Testis (tissue), 3 donors: ENCODE measurements around the gene MOSPD3. TPM values are rescaled to one million over a fixed set of nuclear protein-coding genes. Genes with fewer than 3 reads are reported as not detected.

ENCODE experiments used
- DNase-seq: peaks from one replicate; pipeline ENCODE4 v3.0.0-alpha.2; 2019
- H3K27ac ChIP-seq, 2 donors: fragments of 200-600 bp; sonication (generic); one replicate each; pipeline ENCODE4 v1.5.1; 2019
- H3K27me3 ChIP-seq: fragments of 200-600 bp; sonication (generic); one replicate; pipeline ENCODE4 v1.5.1; 2019
- H3K36me3 ChIP-seq: fragments of 200-600 bp; sonication (generic); one replicate; pipeline ENCODE4 v1.5.1; 2017; ENCODE audit warnings: low read depth; ENCODE audit errors: missing control alignments
- H3K4me1 ChIP-seq: fragments of 200-600 bp; sonication (generic); one replicate; pipeline ENCODE4 v1.5.1; 2019
- H3K4me3 ChIP-seq, 2 donors: fragments of 200-600 bp; sonication (generic); one replicate each; pipeline ENCODE4 v1.5.1; 2017 to 2019
- H3K9me3 ChIP-seq: fragments of 200-600 bp; sonication (generic); one replicate; pipeline ENCODE4 v1.5.1; 2017
- POLR2A ChIP-seq: fragments of 450-650 bp; IDR thresholded peaks from one replicate; pipeline ENCODE4 v1.6.1; 2017; ENCODE audit warnings: antibody characterized with exemption, mild to moderate bottlenecking, moderate library complexity
- WGBS, 2 donors: methylation state at CpG; one replicate each; pipeline ENCODE4 v1.1.5; 2018; 5-methylcytosine and 5-hydroxymethylcytosine counted together
- intact Hi-C: fragments of 100-400 bp; cut with DNase I; formaldehyde crosslinking; loops from one replicate; pipeline ENCODE4 v1.15.1; 2023; ENCODE audit warnings: low total_unique reads
- polyA plus RNA-seq: library from polyadenylated mRNA; stranded (reverse); fragments of 350-450 nt; fragmentation: Illumina TruSeq; extraction: RNeasy Lipid Tissue Mini Kit (QIAGEN cat#74804); gene quantifications from one replicate; pipeline ENCODE4 v1.2.3, GENCODE V29; 2014; ENCODE audit warnings: low read depth, low replicate concordance; ENCODE audit not compliant: insufficient read depth
- total RNA-seq, 2 donors: library from RNA; depleted of rRNA; stranded (reverse); fragments of >200 nt; gene quantifications; one replicate each; pipeline ENCODE4 v1.2.3, GENCODE V29; 2016
- TF ChIP-seq, protein P1 (sequence below), 3 experiments: fragments of 450-650 bp in 2 of 3; fragments of 200-600 bp in 1 of 3; sonication (generic) in 1 of 3; IDR thresholded peaks; one replicate each; pipeline ENCODE4 v1.5.1; 2016 to 2019; ENCODE audit warnings: antibody characterized with exemption in 3 of 3, mild to moderate bottlenecking in 2 of 3, moderate library complexity in 1 of 3

The MOSPD3 gene
- total and polyA plus RNA-seq, 3 donors from 2014 or later: 40.6 to 78.9 (median 62.8) TPM

DNA sequence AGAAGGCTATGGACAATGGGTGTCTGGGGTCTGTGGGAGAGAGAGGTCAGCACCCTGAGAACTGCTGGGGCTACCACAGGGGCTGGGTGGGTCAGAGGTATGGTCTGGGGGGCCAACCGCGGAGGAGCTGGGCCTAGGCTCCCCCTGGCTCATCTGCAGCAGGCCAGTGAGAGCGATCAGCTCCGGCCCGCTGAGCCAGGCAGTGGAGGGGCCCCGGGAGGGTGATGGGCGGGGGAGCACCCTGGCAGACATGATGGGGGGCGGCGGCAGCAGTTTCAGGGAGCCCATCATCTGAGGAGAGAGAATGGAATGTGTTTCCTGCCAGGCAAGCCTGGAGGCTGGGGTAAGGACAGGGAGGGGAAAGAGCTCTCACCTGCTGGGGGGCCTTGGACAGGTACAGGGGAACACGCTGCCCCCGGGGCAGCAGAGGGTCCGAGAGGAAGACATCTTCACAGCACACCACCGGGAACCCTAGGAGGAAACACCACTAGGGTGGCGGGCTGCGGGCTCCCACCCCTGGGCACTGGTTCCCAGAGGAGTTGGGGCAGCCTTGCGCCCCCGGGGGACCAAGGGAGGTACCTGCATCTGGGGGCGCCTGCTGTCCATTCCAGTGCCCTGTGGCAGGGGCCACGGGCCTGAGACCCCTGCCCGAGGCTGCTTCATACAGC, 39.9 kb upstream of the MOSPD3 start:
- peaks cover 29% of the 10 kb centered on the region for H3K4me1 ChIP-seq
- no peaks in the 10 kb centered on the region for H3K9me3 ChIP-seq
- DNase-seq: no peak
- TF ChIP-seq POLR2A: no peak
- TF ChIP-seq, protein P1, sequence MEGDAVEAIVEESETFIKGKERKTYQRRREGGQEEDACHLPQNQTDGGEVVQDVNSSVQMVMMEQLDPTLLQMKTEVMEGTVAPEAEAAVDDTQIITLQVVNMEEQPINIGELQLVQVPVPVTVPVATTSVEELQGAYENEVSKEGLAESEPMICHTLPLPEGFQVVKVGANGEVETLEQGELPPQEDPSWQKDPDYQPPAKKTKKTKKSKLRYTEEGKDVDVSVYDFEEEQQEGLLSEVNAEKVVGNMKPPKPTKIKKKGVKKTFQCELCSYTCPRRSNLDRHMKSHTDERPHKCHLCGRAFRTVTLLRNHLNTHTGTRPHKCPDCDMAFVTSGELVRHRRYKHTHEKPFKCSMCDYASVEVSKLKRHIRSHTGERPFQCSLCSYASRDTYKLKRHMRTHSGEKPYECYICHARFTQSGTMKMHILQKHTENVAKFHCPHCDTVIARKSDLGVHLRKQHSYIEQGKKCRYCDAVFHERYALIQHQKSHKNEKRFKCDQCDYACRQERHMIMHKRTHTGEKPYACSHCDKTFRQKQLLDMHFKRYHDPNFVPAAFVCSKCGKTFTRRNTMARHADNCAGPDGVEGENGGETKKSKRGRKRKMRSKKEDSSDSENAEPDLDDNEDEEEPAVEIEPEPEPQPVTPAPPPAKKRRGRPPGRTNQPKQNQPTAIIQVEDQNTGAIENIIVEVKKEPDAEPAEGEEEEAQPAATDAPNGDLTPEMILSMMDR (IDR thresholded peaks at IDR 0.05): no peak
- no peak overlapping the region for H3K4me3 ChIP-seq
- no peak overlapping the region for H3K27ac ChIP-seq
- no peaks in the 10 kb centered on the region for H3K36me3 ChIP-seq
- WGBS, 2 donors: 77 to 84% methylated on average over 15 to 18 of the region's 20 CpGs
- intact Hi-C loops: no loop called here
- H3K27me3 ChIP-seq: no peaks in the 10 kb centered on the region

DNA sequence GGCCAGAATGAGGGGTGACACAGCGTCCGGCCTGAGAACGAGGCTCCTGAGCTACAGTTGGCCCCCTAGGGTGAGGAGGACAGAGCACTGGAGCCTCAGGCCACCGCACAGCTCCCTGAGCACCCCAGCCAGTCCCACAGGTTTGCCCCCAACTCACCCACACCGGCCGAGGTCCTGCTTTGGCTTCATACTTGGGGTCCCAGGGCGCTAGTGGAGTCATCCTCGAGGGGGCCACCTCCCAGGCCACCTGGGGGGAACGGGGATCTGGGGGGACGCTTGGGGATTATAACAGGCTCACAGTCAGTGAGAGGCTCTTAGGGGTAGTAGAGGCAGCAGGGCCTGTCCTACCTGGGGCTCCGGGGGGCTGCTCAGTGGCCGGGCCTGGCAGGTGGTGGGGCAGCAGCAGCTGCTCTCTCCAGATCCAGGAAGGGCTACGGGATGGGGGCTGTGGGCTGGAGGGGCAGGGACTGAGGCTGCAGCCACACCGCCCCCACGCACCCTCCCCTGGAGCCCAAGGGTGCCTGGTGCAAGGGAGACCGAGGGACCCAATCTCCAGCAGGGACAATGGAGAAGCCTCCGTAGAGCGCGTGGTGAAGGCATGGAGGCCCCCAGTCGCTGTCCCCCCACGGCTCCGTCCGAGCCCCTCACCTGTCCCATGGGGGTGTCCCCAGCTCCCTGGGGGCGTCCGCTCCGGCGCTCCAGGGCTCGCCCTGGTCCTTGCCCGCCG, 39.2 kb upstream of the MOSPD3 start:
- Histone ChIP-seq H3K9me3 (no peaks in the 10 kb centered on the region), H3K27ac (no peak overlapping the region), H3K36me3 (no peaks in the 10 kb centered on the region), H3K4me1 (peaks cover 22% of the 10 kb centered on the region), H3K4me3 (peak overlapping the region; percentile 27 to 41), H3K27me3 (no peaks in the 10 kb centered on the region)
- WGBS, 2 donors: 78 to 79% methylated on average over 12 to 22 of the region's 30 CpGs
- intact Hi-C loops: no loop called here
- TF ChIP-seq POLR2A: no peak
- TF ChIP-seq, protein P1 (IDR thresholded peaks at IDR 0.05): no peak
- no peak for DNase-seq

DNA sequence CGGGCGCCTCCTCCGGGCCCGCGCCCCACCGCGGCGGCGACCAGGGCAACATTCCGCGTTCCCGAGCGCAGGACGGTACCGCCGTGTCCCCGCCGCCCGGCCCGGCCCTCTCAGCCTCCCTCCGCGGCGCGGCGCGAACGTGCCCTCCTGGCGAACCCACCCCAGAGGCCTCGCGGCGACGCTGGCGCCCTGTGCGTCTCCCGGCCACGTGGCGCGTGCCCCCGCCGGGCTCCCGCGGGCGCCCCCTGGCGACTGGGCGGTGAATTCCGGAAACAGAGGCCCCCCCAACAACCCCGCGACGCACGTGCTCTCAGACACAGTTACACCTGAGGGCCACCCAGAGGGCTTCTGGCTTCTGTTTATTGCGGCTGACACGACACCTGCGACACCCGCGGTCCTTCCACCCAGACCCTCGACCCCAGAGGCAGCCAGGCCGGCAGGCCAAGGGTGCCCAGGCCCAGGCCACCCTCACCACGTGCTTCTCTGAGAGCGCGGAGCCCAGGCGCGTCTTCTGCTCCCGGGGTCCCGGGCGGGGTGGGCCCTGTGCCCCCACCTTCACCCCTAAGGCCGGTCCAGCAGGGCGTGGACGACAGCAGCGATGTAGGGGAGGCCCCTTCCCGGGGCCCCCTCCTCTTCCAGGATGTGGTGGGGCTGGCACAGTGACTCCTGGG, 38.5 kb upstream of the MOSPD3 start, which contains the start of gene SAP25:
TSS of gene SAP25 (minus strand) at position 210 of the 671 bp plus-strand sequence. CDS start at position 52, 158 bp downstream.
- Histone ChIP-seq H3K36me3 (no peaks in the 10 kb centered on the region), H3K27ac (peak within 1 kb of the TSS; percentile 49 to 71), H3K9me3 (no peaks in the 10 kb centered on the region), H3K4me1 (peaks cover 15% of the 10 kb centered on the region), H3K4me3 (peak within 1 kb of the TSS; percentile 27 to 41), H3K27me3 (no peaks in the 10 kb centered on the region)
- DNase-seq: peak; percentile 56
- intact Hi-C loops: no loop called here
- TF ChIP-seq, protein P1 (IDR thresholded peaks at IDR 0.05): peak in 2 of 3 experiments; percentile 42 to 53
- TF ChIP-seq POLR2A: no peak
- 72 to 88% methylated on average over 12 to 69 of the region's 70 CpGs for WGBS, 2 donors

DNA sequence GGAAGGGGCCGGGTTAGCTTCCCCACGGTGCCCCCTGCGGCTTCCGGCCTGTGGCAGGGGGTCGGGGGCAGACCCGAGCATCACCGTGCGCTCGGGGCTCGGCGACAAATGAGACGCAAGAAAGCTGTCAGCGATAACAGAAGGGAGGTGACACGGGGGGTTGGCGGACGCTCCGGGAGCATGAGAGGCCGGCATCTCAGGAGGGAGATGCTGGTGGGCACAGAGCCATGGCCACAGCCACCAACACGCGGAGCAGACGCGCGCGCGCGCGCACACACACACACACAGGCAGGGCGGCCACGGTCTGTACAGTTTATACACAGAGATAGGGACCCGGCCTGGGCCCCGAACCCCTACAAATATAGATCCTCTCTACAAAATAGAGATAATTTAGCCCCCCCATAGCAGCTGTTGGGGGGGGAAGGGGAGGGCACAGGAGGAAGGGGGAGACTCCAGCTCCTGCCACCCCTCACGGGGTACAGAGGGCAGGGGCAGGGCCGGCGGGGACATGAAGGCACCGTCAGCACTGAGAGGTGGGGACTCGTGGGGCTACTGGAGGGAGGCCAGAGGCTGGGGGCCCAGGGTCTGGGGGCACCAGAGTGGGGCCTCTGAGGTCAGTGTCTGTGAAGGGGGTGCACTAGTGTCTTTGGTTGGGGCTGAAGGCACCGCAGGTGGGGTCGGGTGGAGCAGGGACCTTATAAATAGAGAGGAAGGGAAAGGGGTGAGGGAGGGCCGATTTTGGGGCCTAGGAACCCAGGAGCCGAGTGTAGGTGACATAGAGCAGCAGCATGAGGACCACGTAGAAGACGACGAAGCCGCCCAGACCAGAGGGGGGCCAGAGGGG, 37.8 kb upstream of the MOSPD3 start:
- peaks cover 7% of the 10 kb centered on the region for H3K4me1 ChIP-seq
- intact Hi-C loops: no loop called here
- TF ChIP-seq POLR2A: no peak
- TF ChIP-seq, protein P1 (IDR thresholded peaks at IDR 0.05): no peak
- H3K9me3 ChIP-seq: no peaks in the 10 kb centered on the region
- peak overlapping the region; percentile 49 to 71 for H3K27ac ChIP-seq
- H3K36me3 ChIP-seq: no peaks in the 10 kb centered on the region
- H3K4me3 ChIP-seq: no peak overlapping the region
- no peak for DNase-seq
- 72 to 73% methylated on average over 24 to 44 of the region's 44 CpGs for WGBS, 2 donors
- H3K27me3 ChIP-seq: no peaks in the 10 kb centered on the region
